HCT116 (cell line): Measurements from ENCODE around the gene ADGRD1.

Source experiments
- ATF3 ChIP-seq: IDR thresholded peaks from 2 replicates; pipeline ENCODE4 v1.6.1; 2012
- CEBPB ChIP-seq: IDR thresholded peaks from 2 replicates; pipeline ENCODE4 v1.6.1; 2012; ENCODE audit warnings: low read depth
- CTCF ChIP-seq, 3 experiments: fragments of 200-600 bp in 1 of 3; sonication (generic) in 1 of 3; IDR thresholded peaks in 2 of 3; conservative IDR thresholded peaks in 1 of 3; 2 replicates each; pipeline ENCODE4 v1.5.1; 2012 to 2017; ENCODE audit warnings: low read depth in 2 of 3, low read length in 2 of 3, antibody characterized with exemption in 1 of 3, borderline replicate concordance in 1 of 3, control low read depth in 1 of 3, mild to moderate bottlenecking in 1 of 3, mixed read lengths in 1 of 3, mixed run types in 1 of 3, moderate library complexity in 1 of 3; ENCODE audit not compliant: insufficient read depth in 1 of 3
- EZH2 ChIP-seq: fragments of 200-600 bp; sonication (generic); IDR thresholded peaks from 2 replicates; pipeline ENCODE4 v1.6.1; 2017; ENCODE audit warnings: antibody characterized with exemption, mixed run types
- JUND ChIP-seq: IDR thresholded peaks from 2 replicates; pipeline ENCODE4 v1.6.1; 2012
- MAX ChIP-seq: IDR thresholded peaks from 2 replicates; pipeline ENCODE4 v1.6.1; 2012
- POLR2A ChIP-seq: IDR thresholded peaks from 2 replicates; pipeline ENCODE4 v1.7.0; 2011; ENCODE audit warnings: borderline replicate concordance; ENCODE audit not compliant: insufficient read depth, insufficient read length; ENCODE audit errors: extremely low read depth
- POLR2AphosphoS5 ChIP-seq: IDR thresholded peaks from 2 replicates; pipeline ENCODE4 v1.6.1; 2011; ENCODE audit warnings: mild to moderate bottlenecking, low read depth, low read length, moderate library complexity
- SRF ChIP-seq: IDR thresholded peaks from 2 replicates; pipeline ENCODE4 v1.6.1; 2012; ENCODE audit warnings: low read depth
- TCF7L2 ChIP-seq: IDR thresholded peaks from 2 replicates; pipeline ENCODE4 v1.7.0; 2011; ENCODE audit warnings: borderline replicate concordance, inconsistent platforms; ENCODE audit not compliant: insufficient read depth, insufficient read length; ENCODE audit errors: extremely low read depth
- YY1 ChIP-seq: IDR thresholded peaks from 2 replicates; pipeline ENCODE4 v1.6.1; 2011; ENCODE audit warnings: low read length, low read depth, moderate library complexity, mild to moderate bottlenecking; ENCODE audit not compliant: insufficient replicate concordance; ENCODE audit errors: extremely low read depth
- ZNF274 ChIP-seq: fragments of 200-500 bp; sonication (Bioruptor generic); IDR thresholded peaks from 2 replicates; pipeline ENCODE4 v1.6.1; 2014; ENCODE audit warnings: mild to moderate bottlenecking, low read depth, low read length, inconsistent platforms
- TF ChIP-seq, protein P1 (sequence below): IDR thresholded peaks from 2 replicates; pipeline ENCODE4 v1.6.1; 2012; ENCODE audit warnings: low read depth

DNA sequence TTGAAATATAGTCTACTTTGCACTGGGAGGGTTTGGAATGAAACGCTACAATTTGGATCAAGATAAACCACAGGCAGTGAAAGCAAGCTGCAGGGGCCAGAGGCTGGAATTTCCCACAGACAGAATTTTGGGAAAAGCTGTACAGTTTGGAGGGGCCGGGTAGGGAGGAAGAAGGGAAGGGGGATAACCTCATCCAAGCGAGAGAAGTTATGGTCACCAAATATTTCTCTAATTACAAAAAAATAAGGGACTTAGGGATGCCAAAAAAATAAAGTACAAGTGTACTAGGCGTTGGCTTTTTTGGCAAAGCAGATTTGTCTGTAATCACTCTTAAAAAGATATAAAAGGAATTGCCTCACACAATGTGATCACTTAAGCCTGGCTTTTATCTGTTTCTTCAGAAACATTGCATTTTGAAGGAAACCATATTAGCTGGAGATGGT lies 31.2 kb upstream of the ADGRD1 start:
- TF ChIP-seq CTCF (IDR thresholded peaks at IDR 0.05 in 2 of 3, conservative IDR thresholded peaks at IDR 0.05 in 1 of 3; ENCODE audit: borderline replicate concordance in 1 of 3, insufficient read depth in 1 of 3, low read depth in 2 of 3, low read length in 2 of 3) (no peak), MAX (no peak), POLR2AphosphoS5 (no peak), CEBPB (no peak), POLR2A (no peak), TCF7L2 (no peak), EZH2 (no peak), ZNF274 (no peak), SRF (no peak), YY1 (no peak), ATF3 (no peak), JUND (no peak)
- TF ChIP-seq, protein P1, sequence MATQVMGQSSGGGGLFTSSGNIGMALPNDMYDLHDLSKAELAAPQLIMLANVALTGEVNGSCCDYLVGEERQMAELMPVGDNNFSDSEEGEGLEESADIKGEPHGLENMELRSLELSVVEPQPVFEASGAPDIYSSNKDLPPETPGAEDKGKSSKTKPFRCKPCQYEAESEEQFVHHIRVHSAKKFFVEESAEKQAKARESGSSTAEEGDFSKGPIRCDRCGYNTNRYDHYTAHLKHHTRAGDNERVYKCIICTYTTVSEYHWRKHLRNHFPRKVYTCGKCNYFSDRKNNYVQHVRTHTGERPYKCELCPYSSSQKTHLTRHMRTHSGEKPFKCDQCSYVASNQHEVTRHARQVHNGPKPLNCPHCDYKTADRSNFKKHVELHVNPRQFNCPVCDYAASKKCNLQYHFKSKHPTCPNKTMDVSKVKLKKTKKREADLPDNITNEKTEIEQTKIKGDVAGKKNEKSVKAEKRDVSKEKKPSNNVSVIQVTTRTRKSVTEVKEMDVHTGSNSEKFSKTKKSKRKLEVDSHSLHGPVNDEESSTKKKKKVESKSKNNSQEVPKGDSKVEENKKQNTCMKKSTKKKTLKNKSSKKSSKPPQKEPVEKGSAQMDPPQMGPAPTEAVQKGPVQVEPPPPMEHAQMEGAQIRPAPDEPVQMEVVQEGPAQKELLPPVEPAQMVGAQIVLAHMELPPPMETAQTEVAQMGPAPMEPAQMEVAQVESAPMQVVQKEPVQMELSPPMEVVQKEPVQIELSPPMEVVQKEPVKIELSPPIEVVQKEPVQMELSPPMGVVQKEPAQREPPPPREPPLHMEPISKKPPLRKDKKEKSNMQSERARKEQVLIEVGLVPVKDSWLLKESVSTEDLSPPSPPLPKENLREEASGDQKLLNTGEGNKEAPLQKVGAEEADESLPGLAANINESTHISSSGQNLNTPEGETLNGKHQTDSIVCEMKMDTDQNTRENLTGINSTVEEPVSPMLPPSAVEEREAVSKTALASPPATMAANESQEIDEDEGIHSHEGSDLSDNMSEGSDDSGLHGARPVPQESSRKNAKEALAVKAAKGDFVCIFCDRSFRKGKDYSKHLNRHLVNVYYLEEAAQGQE = no peak
